HG03469 (cell line): ENCODE results near the gene LHPP.
A peak's percentile ranks its signal among the peaks of the same experiment; 100 is the strongest.

Source experiments
- ATAC-seq: cut with Tn5 transposase; IDR thresholded peaks from one replicate; pipeline ENCODE4 v1.9.1; 2021; ENCODE audit warnings: mild to moderate bottlenecking, moderate library complexity, moderate number of reproducible peaks; ENCODE audit not compliant: unreplicated experiment

The LHPP gene

GRCh38 chr10:124447751-124448466 lies 13.7 kb upstream of the LHPP start:
- no peak for ATAC-seq

- no peak for ATAC-seq
Observed at GRCh38 chr10:124448696-124449169, 12.9 kb upstream of the LHPP start.

- no peak for ATAC-seq
Observed at GRCh38 chr10:124449170-124450011, 12.2 kb upstream of the LHPP start.

GRCh38 chr10:124450012-124450782 lies 11.4 kb upstream of the LHPP start, which contains the start of gene NKX1-2:
TSS of gene NKX1-2 (minus strand) at chr10:124450035. CDS start at chr10:124449943, 92 bp downstream.
- no peak for ATAC-seq

- ATAC-seq = no peak
Observed at GRCh38 chr10:124450783-124451057, 10.9 kb upstream of the LHPP start.

- no peak for ATAC-seq
Observed at GRCh38 chr10:124451276-124451675, 10.3 kb upstream of the LHPP start.

- no peak for ATAC-seq
Observed at GRCh38 chr10:124453960-124454610, 7.5 kb upstream of the LHPP start.

GRCh38 chr10:124455441-124455840 lies 6.2 kb upstream of the LHPP start:
- ATAC-seq = no peak

GRCh38 chr10:124458473-124458872 lies 3.1 kb upstream of the LHPP start:
- no peak for ATAC-seq

- ATAC-seq = no peak
Observed at GRCh38 chr10:124458889-124459288, 2.7 kb upstream of the LHPP start.

GRCh38 chr10:124459395-124459794 lies 2.2 kb upstream of the LHPP start:
- ATAC-seq = no peak

- no peak for ATAC-seq
Observed at GRCh38 chr10:124460144-124460543, 1.5 kb upstream of the LHPP start.

- no peak for ATAC-seq
Observed at GRCh38 chr10:124462348-124462695, 699 bp downstream of the LHPP start.

GRCh38 chr10:124464028-124464965 lies 2.7 kb downstream of the LHPP start:
- no peak for ATAC-seq

- peak; percentile 41 for ATAC-seq
Observed at GRCh38 chr10:124465003-124465776, 3.6 kb downstream of the LHPP start.

- ATAC-seq = no peak
Observed at GRCh38 chr10:124465777-124466488, 4.3 kb downstream of the LHPP start.

- ATAC-seq = no peak
Observed at GRCh38 chr10:124467165-124467564, 5.5 kb downstream of the LHPP start.

GRCh38 chr10:124468624-124469023 lies 7.0 kb downstream of the LHPP start:
- ATAC-seq = no peak
